Esophagus muscularis mucosa (tissue), 4 donors: ENCODE measurements around the gene PDRG1.

Experiments
- CTCF ChIP-seq, 3 experiments: fragments of 200-600 bp in 2 of 3; fragments of 450-650 bp in 1 of 3; sonication (generic) in 2 of 3; IDR thresholded peaks; one replicate each; pipeline ENCODE4 v1.5.1; 2017 to 2019; ENCODE audit warnings: antibody characterized with exemption in 3 of 3, mild to moderate bottlenecking in 2 of 3, moderate library complexity in 1 of 3
- EP300 ChIP-seq: sonication (generic); formaldehyde crosslinking; IDR thresholded peaks from one replicate; pipeline ENCODE4 v1.6.1; 2017; ENCODE audit warnings: antibody characterized with exemption
- POLR2A ChIP-seq: fragments of 450-650 bp; IDR thresholded peaks from one replicate; pipeline ENCODE4 v1.6.1; 2017; ENCODE audit warnings: antibody characterized with exemption, moderate library complexity, mild to moderate bottlenecking, low read depth
- POLR2AphosphoS5 ChIP-seq, 2 donors: sonication (generic); formaldehyde crosslinking; IDR thresholded peaks; one replicate each; pipeline ENCODE4 v1.6.1; 2017; ENCODE audit warnings: antibody characterized with exemption in 2 of 2

GRCh38 chr20:31922181-31922580 lies 29.7 kb downstream of the PDRG1 start:
- TF ChIP-seq POLR2AphosphoS5 (IDR thresholded peaks at IDR 0.05) (no peak), CTCF (IDR thresholded peaks at IDR 0.05) (no peak), POLR2A (no peak), EP300 (no peak)
